SK-N-SH treated with all-trans-retinoic acid at 6 μM for 48 hours (cell line): ENCODE measurements around the gene FHOD3.

Source experiments
- BACH2 ChIP-seq: fragments of 250-450 bp; sonication (Bioruptor Pico); IDR thresholded peaks from 2 replicates; pipeline ENCODE4 v1.9.0; 2021; ENCODE audit warnings: mild to moderate bottlenecking, borderline replicate concordance
- PATZ1 ChIP-seq: fragments of 250-450 bp; sonication (Bioruptor Pico); IDR thresholded peaks from 2 replicates; pipeline ENCODE4 v1.8.0; 2020; ENCODE audit warnings: mild to moderate bottlenecking, moderate library complexity, borderline replicate concordance
- SNAI2 ChIP-seq: fragments of 250-450 bp; sonication (Bioruptor Pico); IDR thresholded peaks from 2 replicates; pipeline ENCODE4 v1.5.0; 2020; ENCODE audit warnings: mild to moderate bottlenecking, moderate library complexity
- TCF4 ChIP-seq: fragments of 250-450 bp; sonication (Bioruptor Pico); IDR thresholded peaks from 2 replicates; pipeline ENCODE4 v1.8.0; 2021; ENCODE audit warnings: mild to moderate bottlenecking, moderate library complexity, borderline replicate concordance
- ZC3H10 ChIP-seq: fragments of 250-450 bp; sonication (Bioruptor Pico); IDR thresholded peaks from 2 replicates; pipeline ENCODE4 v1.5.1; 2021; ENCODE audit warnings: mild to moderate bottlenecking, moderate library complexity
- ZFP30 ChIP-seq: fragments of 450-650 bp; formaldehyde crosslinking; IDR thresholded peaks from 2 replicates; pipeline ENCODE4 v1.5.0; 2022; ENCODE audit warnings: mild to moderate bottlenecking, moderate library complexity
- TF ChIP-seq, protein P1 (sequence below): fragments of 250-450 bp; sonication (Bioruptor Pico); IDR thresholded peaks from 2 replicates; pipeline ENCODE4 v1.5.1; 2020; ENCODE audit warnings: low read depth, mild to moderate bottlenecking, moderate library complexity

DNA sequence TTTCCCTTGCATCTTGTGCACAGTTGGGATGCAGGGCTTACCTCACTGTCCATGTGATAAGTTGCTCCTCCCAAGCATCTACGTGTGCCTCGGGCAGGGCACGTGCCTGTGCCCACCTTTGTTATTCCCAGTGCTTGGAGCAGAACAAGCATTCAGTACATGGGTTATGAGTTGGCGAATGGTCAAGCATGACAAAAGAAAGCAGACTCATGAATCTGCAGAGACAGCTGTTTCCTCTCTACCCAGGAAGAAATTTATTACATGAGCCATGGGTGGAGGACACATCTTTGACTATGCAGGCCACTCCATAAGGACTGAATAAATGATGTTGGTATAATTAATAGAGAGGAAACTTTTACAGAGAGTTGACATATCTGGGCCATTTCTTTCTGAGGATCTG is 403.4 kb downstream of the FHOD3 start:
- no peak for TF ChIP-seq PATZ1 (CRISPR knock-in tag)
- TF ChIP-seq SNAI2 (CRISPR knock-in tag) = no peak
- TF ChIP-seq, protein P1, sequence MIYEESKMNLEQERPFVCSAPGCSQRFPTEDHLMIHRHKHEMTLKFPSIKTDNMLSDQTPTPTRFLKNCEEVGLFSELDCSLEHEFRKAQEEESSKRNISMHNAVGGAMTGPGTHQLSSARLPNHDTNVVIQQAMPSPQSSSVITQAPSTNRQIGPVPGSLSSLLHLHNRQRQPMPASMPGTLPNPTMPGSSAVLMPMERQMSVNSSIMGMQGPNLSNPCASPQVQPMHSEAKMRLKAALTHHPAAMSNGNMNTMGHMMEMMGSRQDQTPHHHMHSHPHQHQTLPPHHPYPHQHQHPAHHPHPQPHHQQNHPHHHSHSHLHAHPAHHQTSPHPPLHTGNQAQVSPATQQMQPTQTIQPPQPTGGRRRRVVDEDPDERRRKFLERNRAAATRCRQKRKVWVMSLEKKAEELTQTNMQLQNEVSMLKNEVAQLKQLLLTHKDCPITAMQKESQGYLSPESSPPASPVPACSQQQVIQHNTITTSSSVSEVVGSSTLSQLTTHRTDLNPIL (CRISPR knock-in tag) = no peak
- no peak for TF ChIP-seq TCF4
- no peak for TF ChIP-seq ZFP30
- no peak for TF ChIP-seq ZC3H10 (CRISPR knock-in tag)
- TF ChIP-seq BACH2 (CRISPR knock-in tag) = no peak
